Stomach smooth muscle (tissue), 2 donors: ENCODE results near the gene RGMA.
"Not testable (repeated sequence)": the region's sequence is repeated elsewhere in the genome, so short reads cannot be mapped to it uniquely, and the experiment has no call there.

ENCODE experiments used
- H3K27ac ChIP-seq: one replicate; pipeline ENCODE4 v1.7.0; 2013; ENCODE audit warnings: mild to moderate bottlenecking, low read length, inconsistent platforms
- H3K27me3 ChIP-seq, 2 donors: one replicate each; pipeline ENCODE4 v1.7.0; 2013; ENCODE audit warnings: low read length in 2 of 2; ENCODE audit not compliant: insufficient read depth in 2 of 2, control insufficient read depth in 1 of 2
- H3K36me3 ChIP-seq, 2 donors: one replicate each; pipeline ENCODE4 v1.7.0; 2013; ENCODE audit warnings: low read length in 2 of 2; ENCODE audit not compliant: control insufficient read depth in 2 of 2, insufficient read depth in 2 of 2
- H3K4me1 ChIP-seq: one replicate; pipeline ENCODE4 v1.7.0; 2013; ENCODE audit warnings: low read length; ENCODE audit not compliant: control insufficient read depth, insufficient read depth
- H3K4me3 ChIP-seq, 2 donors: one replicate each; pipeline ENCODE4 v1.7.0; 2013; ENCODE audit warnings: low read length in 2 of 2
- H3K9ac ChIP-seq, 2 donors: one replicate each; pipeline ENCODE4 v1.7.0; 2013; ENCODE audit warnings: low read length in 2 of 2, mild to moderate bottlenecking in 1 of 2
- H3K9me3 ChIP-seq, 2 donors: one replicate each; pipeline ENCODE4 v1.7.0; 2013; ENCODE audit warnings: low read length in 2 of 2; ENCODE audit not compliant: control insufficient read depth in 2 of 2
- donor health status: healthy.
- donor health status: Pancreatic carcinoma.

RGMA gene

GRCh38 chr15:93066834-93067648 lies 22.0 kb downstream of the RGMA start:
- Histone ChIP-seq H3K4me1 (peaks cover 84% of the 10 kb centered on the region), H3K9ac (peak overlapping the region; percentile 29 to 59), H3K27ac (peak overlapping the region; percentile 95), H3K4me3 (peak overlapping the region; percentile 34 to 55), H3K27me3 (no peaks in the 10 kb centered on the region), H3K36me3 (peaks cover 5 to 15% of the 10 kb centered on the region in 2 donors), H3K9me3 (no peaks in the 10 kb centered on the region)

- peaks cover 5 to 15% of the 10 kb centered on the region in 2 donors for H3K36me3 ChIP-seq
- H3K9me3 ChIP-seq = no peaks in the 10 kb centered on the region
- peak overlapping the region in 1 of 2 donors; percentile 59 for H3K9ac ChIP-seq
- H3K27ac ChIP-seq = peak overlapping the region; percentile 95
- H3K27me3 ChIP-seq = no peaks in the 10 kb centered on the region
- peaks cover 85% of the 10 kb centered on the region for H3K4me1 ChIP-seq
- peak overlapping the region in 1 of 2 donors; percentile 47 for H3K4me3 ChIP-seq
Measured at GRCh38 chr15:93066224-93066681, 22.8 kb downstream of the RGMA start.

GRCh38 chr15:93065641-93066045 lies 23.4 kb downstream of the RGMA start:
- H3K4me3 ChIP-seq = peak overlapping the region in 1 of 2 donors; percentile 47
- H3K27ac ChIP-seq = peak overlapping the region; percentile 95
- H3K36me3 ChIP-seq = peaks cover 5 to 15% of the 10 kb centered on the region in 2 donors
- H3K9me3 ChIP-seq = no peaks in the 10 kb centered on the region
- H3K27me3 ChIP-seq = no peaks in the 10 kb centered on the region
- peak overlapping the region in 1 of 2 donors; percentile 61 for H3K9ac ChIP-seq
- H3K4me1 ChIP-seq = peaks cover 85% of the 10 kb centered on the region

GRCh38 chr15:93063796-93064690 lies 25.0 kb downstream of the RGMA start:
- Histone ChIP-seq H3K27ac (peak overlapping the region; percentile 95), H3K9me3 (no peaks in the 10 kb centered on the region), H3K4me3 (peak overlapping the region; percentile 55 to 57), H3K27me3 (no peaks in the 10 kb centered on the region), H3K36me3 (peaks cover 5 to 21% of the 10 kb centered on the region in 2 donors), H3K9ac (peak overlapping the region; percentile 13 to 27), H3K4me1 (peaks cover 87% of the 10 kb centered on the region)

GRCh38 chr15:93063262-93063671 lies 25.7 kb downstream of the RGMA start:
- peak overlapping the region; percentile 95 for H3K27ac ChIP-seq
- H3K36me3 ChIP-seq = peaks cover 5 to 21% of the 10 kb centered on the region in 2 donors
- peaks cover 88% of the 10 kb centered on the region for H3K4me1 ChIP-seq
- H3K27me3 ChIP-seq = no peaks in the 10 kb centered on the region
- peak overlapping the region; percentile 55 to 57 for H3K4me3 ChIP-seq
- no peaks in the 10 kb centered on the region for H3K9me3 ChIP-seq
- H3K9ac ChIP-seq = peak overlapping the region; percentile 36

GRCh38 chr15:93062628-93063261 lies 26.3 kb downstream of the RGMA start:
- Histone ChIP-seq H3K36me3 (peaks cover 10 to 25% of the 10 kb centered on the region in 2 donors), H3K4me3 (peak overlapping the region; percentile 57 to 58), H3K4me1 (peaks cover 88% of the 10 kb centered on the region), H3K27ac (peak overlapping the region; percentile 95), H3K9ac (peak overlapping the region in 1 of 2 donors; percentile 4)
- not testable (repeated sequence) for H3K9me3 ChIP-seq, H3K27me3 ChIP-seq

GRCh38 chr15:93060336-93061248 lies 28.4 kb downstream of the RGMA start:
- H3K27me3 ChIP-seq = no peaks in the 10 kb centered on the region
- H3K9me3 ChIP-seq = no peaks in the 10 kb centered on the region
- H3K36me3 ChIP-seq = peaks cover 11 to 24% of the 10 kb centered on the region in 2 donors
- H3K4me3 ChIP-seq = peak overlapping the region; percentile 35 to 52
- H3K4me1 ChIP-seq = peaks cover 91% of the 10 kb centered on the region
- H3K9ac ChIP-seq = peak overlapping the region in 1 of 2 donors; percentile 32
- peak overlapping the region; percentile 73 for H3K27ac ChIP-seq

- no peak overlapping the region for H3K9ac ChIP-seq
- peaks cover 88% of the 10 kb centered on the region for H3K4me1 ChIP-seq
- H3K4me3 ChIP-seq = peak overlapping the region; percentile 15 to 54
- no peaks in the 10 kb centered on the region for H3K27me3 ChIP-seq
- H3K27ac ChIP-seq = peak overlapping the region; percentile 73
- peaks cover 13 to 21% of the 10 kb centered on the region in 2 donors for H3K36me3 ChIP-seq
- H3K9me3 ChIP-seq = no peaks in the 10 kb centered on the region
Measured at GRCh38 chr15:93059442-93059841, 29.6 kb downstream of the RGMA start.

- Histone ChIP-seq H3K4me1 (peaks cover 83% of the 10 kb centered on the region), H3K36me3 (peaks cover 9 to 16% of the 10 kb centered on the region in 2 donors), H3K9ac (no peak overlapping the region), H3K27me3 (no peaks in the 10 kb centered on the region), H3K4me3 (peak overlapping the region; percentile 15 to 54), H3K27ac (peak overlapping the region; percentile 73), H3K9me3 (no peaks in the 10 kb centered on the region)
Measured at GRCh38 chr15:93058904-93059427, 30.0 kb downstream of the RGMA start.
